Stimulated activated CD4-positive, alpha-beta T cell treated with anti-CD3 and anti-CD28 coated beads, Interleukin-12 subunit alpha, Interleukin-12 subunit beta, amount 100 ng/mL, for 4 hours (primary cell): ENCODE results near the gene RUVBL2.
"Not testable (repeated sequence)": the region's sequence is repeated elsewhere in the genome, so short reads cannot be mapped to it uniquely, and the experiment has no call there.

Experiments
- DNase-seq: peaks from one replicate; pipeline ENCODE4 v3.0.0-alpha.2; 2020

RUVBL2 gene

DNA sequence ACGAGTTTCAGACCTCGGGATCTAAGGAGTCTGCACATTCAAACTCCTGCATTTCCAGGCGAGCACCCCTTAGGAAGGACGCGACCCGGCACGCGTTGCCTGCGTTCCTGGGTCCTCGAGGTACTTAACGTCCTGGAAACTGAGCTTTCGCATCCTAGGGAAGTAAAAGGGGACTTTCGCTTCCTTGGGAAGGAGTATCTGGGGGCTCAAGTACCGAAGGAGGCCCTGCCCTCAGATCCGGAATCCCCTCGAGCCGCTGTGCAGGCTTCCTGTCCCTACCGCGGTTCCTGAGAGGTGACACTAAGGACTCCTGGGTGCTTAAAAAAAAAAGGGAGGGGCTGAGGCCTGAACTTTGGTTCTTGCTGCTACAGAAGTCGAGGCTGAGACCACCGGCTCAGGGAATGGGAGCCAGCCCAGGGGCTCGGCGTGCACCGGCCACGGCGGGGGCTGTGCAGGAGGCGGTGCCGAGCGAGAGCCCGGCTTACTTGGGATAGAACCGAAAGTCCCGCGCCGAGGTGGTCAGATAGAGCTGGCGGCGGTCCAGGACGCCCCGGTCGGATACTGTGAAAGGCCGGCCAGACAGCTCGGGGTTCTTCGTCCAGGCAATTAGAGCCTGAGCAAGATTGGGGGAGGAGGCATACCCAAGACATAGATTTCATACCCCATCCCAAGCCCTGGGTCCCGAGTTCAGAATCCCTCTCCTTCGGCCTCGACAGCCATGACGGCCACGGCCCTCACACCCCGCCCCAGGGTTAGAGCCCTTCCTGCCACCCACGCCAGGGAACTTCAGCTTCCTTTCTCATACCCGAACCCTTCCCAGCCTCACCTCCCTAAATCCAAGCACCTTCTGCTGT, 24.9 kb downstream of the RUVBL2 start:
- not testable (repeated sequence) for DNase-seq

DNA sequence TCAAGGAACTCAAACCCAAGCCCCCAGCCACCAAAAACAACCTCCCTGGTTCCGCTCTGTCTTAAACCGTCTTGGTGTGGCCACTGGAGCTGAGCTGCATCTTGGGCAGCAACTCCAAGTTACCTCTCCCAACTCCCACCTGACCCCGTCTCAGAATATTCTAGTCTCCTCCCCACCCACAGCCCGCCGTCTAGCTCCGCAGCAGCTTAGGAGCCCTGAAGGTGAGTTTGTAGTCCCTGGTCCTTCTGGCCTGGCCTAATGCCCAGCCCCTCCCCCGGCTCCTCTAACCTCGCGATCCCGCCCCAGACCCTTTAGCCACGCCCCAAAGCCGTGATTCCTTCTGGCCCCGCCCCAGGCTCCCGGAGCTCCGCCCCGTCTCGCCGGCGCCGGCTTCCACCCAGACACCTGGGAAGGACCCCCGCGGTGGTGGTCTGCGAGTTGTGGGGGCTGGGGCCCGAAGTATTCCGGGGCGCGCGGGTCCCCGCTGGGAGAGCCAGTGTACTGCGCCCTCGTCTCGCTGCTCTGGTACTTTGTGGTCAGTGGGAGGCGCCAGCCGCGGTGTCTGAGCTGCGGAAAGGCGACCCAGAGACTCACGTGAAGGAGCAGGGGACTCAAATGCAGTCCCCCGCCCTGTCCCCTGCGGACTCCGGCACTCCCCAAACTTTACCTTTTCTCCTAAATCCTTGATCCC, 25.7 kb downstream of the RUVBL2 start:
- peak; percentile 64 for DNase-seq

DNA sequence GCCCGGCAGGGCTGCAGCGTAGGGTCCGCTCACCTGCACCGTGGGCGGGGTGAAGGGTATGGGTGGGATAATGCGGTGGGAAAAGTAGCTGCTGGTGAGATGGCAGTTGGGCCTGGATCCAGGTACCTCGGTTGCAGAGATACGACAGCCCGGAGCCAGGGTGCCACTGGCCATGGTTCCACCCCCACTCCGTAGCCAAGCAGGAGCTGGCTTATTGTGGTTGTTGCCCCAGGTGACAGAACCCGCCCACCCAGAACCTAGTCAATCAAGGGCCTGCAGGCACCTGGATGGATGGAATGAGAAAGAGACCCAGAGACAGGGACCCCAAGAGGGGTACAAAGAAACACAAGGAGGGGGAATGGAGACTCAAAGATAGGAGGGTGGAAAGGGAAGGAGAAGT, 26.7 kb downstream of the RUVBL2 start:
- DNase-seq: no peak

DNA sequence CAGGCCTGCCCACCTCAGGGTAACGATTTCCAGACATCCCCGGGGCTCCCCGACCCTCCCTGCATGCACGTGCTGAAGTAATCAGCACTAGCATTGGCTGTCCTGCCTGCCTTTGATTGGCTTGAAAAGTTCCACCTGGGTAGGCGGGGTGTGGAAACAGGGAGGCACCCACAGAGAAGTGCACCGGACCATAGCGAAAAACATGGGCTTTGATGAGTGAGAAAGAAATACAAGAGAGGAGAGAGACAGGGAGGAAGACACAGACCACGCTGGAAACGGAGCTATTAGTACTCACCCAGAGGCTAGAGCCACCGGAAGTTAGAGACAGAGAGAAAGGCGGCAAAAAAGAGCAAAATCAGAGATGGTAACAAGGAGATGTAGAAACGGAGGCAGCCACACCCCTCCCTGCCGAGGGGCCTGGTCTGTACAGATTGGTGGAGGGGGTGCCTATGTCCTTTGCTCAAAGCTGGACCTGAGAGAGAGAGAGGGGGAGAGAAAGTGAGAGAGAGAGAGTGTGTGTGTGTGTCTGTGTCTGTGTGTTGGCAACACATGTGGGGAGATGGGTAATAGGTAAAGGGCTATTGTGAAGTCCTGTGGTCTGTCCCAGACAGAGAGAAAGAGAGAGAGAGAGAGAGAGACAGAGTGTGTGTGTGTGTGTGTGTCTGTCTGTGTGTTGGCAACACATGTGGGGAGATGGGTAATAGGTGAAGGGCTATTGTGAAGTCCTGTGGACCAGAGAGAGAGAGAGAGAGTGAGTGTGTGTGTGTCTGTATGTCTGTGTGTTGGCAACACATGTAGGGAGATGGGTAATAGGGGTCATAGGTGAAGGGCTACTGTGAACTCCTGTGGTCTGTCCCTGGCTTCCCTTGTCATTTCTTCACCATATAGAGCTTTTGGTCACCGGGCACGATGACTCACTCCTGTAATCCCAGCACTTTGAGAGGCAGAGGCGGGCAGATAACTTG, 27.5 kb downstream of the RUVBL2 start:
- no peak for DNase-seq

DNA sequence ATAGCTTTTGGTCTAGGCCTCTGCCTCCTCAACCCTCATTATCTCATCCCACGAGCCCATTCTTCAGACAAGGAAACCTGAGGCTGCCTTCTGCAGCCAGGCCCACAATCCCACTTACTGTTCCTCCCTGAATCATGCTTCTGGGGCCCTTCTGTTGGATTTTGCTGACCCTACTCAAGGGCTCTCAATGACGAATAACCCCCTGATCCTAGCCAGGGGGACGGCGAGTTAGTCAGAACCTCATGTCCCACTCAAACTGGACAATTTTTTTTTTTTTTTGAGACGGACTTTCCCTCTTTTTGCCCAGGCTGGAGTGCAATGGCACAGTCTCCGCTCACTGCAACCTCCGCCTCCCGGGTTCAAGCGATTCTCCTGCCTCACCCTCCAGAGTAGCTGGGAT, 28.4 kb downstream of the RUVBL2 start:
- no peak for DNase-seq

DNA sequence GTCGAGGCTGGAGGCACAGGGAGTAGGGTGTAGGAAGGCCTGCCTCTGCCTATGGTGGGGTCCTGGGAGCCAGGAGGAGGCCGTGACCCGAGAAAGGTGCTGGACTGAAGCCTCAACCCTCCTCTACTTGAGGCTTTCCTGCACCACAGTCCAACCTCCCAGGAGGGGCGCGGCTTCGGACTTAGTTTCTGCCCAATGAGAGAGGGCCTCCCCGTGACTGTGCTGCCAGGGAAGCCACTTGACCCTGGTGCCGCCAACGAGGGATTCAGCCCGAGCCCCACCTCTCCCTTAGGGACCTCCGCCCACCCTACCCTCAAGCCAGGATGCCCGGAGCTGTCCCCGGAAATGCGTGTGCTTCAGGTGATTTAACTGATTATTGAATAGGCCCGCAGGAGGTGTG, 30.5 kb downstream of the RUVBL2 start, which contains the start of gene CGB3:
CGB3 (minus strand) TSS at position 101 of the 400 bp plus-strand sequence. CDS start 362 bp downstream, outside the sequence.
- DNase-seq: not testable (repeated sequence)

DNA sequence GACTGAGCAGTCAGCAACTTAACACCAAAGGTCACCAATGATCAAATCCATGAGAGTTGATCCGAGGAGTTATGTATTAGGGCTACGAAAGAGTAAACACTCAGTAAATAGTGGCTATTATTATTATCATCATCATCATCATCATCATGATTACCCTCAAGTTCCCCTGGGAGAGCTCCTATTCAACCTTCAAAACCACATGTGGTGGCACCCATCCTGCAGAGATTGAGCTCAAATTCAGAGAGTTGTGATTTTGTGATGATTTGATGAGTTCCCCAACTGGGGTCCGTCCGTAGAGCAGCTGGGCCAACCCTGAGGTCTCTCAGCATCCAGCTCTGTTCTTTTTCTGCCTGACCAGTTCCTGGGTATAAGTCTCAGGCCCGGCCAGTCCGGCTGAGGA, 31.4 kb downstream of the RUVBL2 start:
- not testable (repeated sequence) for DNase-seq

DNA sequence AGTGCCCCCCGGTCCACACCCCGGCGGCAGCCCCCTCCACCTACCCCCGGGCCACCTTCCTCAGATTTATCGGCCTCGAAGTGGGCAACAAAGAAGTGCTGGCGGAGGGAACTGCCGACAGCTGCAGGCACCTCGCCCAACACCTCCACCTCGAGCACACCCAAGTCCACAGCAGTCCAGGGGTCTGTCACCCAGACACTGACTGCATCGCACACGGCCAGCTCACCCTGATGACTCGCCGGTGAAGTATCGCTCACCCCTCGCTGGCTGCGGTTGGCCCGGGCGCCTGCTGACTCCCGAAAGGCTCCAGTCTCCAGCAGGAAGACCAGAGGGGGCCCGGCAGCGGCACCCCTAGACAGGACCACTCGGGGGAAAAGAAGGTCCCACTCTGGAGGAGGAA, 31.9 kb downstream of the RUVBL2 start:
- DNase-seq: not testable (repeated sequence)

DNA sequence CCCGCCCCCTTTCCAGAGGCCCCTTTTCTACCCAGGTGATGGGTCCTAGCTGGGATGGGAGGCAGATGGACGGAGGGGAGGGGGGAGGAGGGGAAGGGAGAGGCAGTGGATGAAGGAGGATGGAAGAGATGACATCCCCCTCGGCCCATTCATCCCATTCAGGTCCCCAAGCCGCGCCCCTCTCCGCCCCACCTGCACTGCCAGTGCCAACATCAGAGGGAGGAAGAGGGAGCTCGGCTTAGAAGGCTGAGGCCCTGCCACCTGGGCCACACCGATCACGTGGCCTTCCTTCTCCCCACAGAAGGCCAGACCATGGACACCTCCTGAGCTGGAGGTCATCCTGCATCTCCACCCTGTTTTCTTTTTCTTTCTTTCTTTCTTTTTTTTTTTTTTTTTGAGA, 35.0 kb downstream of the RUVBL2 start:
- not testable (repeated sequence) for DNase-seq

DNA sequence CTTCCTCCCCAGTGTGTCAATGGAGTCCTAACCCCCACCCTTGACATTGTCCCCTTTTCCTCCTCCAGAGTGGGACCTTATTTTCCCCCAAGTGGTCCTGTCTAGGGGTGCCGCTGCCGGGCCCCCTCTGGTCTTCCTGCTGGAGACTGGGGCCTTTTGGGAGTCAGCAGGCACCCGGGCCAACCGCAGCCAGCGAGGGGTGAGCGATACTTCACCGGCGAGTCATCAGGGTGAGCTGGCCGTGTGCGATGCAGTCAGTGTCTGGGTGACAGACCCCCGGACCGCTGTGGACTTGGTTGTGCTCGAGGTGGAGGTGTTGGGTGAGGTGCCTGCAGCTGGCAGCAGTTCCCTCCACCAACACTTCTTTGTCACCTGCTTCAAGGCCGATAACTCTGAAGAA, 36.1 kb downstream of the RUVBL2 start:
- DNase-seq: not testable (repeated sequence)

DNA sequence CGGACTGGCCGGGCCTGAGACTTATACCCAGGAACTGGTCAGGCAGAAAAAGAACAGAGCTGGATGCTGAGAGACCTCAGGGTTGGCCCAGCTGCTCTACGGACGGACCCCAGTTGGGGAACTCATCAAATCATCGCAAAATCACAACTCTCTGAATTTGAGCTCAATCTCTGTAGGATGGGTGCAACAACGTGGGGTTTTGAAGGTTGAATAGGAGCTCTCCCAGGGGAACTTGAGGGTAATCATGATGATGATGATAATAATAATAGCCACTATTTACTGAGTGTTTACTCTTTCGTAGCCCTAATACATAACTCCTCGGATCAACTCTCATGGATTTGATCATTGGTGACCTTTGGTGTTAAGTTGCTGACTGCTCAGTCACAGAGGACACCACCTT, 36.6 kb downstream of the RUVBL2 start:
- not testable (repeated sequence) for DNase-seq

DNA sequence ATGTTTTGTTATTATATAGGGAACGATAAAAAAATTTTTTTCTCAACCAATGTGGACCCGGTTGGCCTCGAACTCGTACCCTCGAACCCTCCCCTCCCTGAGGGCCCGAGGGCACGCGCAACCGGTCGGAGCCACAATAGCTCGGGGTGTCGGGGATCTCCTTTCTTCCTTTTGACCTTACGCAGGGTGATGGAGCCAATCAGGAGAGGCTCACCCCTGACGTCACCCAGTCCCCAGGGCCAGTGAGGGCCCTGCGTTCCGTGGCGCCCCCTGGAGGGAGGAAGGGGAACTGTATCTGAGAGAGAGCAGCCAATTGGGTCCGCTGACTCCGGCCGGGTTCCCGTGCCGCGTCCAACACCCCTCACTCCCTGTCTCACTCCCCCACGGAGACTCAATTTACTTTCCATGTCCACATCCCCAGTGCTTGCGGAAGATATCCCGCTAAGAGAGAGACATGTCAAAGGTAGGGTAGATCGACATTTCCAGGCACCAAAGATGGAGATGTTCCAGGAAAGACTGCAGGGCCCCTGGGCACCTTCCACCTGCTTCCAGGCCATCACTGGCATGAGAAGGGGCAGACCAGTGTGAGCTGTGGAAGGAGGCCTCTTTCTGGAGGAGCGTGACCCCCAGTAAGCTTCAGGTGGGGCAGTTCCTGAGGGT, 38.1 kb downstream of the RUVBL2 start, which contains the start of gene CGB2:
CGB2 (plus strand) TSS at position 249 of the 660 bp plus-strand sequence; CDS start at position 455, 206 bp downstream.
- peak; percentile 47 for DNase-seq

DNA sequence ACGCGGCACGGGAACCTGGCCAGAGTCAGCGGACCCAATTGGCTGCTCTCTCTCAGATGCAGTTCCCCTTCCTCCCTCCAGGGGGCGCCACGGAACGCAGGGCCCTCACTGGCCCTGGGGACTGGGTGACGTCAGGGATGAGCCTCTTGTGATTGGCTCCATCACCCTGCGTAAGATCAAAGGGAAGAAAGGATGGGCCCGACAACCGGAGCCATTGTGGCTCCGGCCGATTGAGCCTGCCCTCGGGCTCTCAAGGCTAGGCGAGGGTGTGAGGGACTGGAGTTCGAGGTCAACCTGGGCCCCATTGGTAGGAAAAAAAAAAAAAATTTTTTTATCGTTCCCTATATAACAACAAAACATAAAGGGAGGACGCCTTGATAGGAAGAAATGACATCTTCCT, 43.1 kb downstream of the RUVBL2 start, which contains the start of gene CGB1:
CGB1 (minus strand) TSS at position 81 of the 400 bp plus-strand sequence. CDS start 184 bp downstream, outside the sequence.
- not testable (repeated sequence) for DNase-seq

DNA sequence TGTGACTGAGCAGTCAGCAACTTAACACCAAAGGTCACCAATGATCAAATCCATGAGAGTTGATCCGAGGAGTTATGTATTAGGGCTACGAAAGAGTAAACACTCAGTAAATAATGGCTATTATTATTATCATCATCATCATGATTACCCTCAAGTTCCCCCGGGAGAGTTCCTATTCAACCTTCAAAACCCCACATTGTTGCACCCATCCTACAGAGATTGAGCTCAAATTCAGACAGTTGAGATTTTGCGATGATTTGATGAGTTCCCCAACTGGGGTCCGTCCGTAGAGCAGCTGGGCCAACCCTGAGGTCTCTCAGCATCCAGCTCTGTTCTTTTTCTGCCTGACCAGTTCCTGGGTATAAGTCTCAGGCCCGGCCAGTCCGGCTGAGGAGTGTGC, 44.4 kb downstream of the RUVBL2 start:
- not testable (repeated sequence) for DNase-seq

DNA sequence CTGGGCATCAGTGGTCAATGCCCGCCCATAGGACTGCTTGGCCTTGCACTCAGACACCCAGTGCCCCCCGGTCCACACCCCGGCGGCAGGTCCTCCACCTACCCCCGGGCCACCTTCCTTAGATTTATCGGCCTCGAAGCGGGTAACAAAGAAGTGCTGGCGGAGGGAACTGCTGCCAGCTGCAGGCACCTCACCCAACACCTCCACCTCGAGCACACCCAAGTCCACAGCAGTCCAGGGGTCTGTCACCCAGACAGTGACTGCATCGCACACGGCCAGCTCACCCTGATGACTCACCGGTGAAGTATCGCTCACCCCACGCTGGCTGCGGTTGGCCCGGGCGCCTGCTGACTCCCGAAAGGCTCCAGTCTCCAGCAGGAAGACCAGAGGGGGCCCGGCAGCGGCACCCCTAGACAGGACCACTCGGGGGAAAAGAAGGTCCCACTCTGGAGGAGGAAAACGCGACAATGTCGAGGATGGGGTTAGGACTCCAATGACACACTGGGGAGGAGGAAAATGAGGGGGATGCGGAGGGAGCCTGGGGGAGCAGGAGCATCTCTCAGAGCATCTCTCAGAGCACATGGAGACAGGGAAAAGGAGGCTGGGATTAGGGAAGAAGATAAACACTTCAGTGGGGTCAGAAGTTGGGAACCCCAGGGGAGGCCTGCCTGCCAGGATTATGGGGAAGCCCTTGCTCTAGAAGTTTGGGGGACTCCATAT, 45.0 kb downstream of the RUVBL2 start:
- not testable (repeated sequence) for DNase-seq

DNA sequence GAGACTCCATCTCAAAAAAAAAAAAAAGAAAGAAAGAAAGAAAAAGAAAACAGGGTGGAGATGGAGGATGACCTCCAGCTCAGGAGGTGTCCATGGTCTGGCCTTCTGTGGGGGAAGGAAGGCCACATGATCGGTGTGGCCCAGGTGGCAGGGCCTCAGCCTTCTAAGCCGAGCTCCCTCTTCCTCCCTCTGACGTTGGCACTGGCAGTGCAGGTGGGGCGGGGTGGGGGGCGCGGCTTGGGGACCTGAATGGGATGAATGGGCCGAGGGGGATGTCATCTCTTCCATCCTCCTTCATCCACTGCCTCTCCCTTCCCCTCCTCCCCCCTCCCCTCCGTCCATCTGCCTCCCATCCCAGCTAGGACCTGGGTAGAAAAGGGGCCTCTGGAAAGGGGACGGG, 46.0 kb downstream of the RUVBL2 start:
- DNase-seq: not testable (repeated sequence)

DNA sequence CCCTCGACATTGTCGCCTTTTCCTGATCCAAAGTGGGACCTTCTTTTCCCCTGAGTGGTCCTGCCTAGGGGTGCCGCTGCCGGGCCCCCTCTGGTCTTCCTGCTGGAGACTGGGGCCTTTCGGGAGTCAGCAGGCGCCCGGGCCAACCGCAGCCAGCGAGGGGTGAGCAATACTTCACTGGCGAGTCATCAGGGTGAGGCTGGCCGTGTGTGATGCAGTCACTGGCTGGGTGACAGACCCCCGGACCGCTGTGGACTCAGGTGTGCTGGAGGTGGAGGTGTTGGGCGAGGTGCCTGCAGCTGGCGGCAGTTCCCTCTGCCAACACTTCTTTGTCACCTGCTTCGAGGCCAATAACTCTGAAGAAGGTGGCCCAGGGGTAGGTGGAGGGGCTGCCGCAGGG, 48.5 kb downstream of the RUVBL2 start:
- no peak for DNase-seq

DNA sequence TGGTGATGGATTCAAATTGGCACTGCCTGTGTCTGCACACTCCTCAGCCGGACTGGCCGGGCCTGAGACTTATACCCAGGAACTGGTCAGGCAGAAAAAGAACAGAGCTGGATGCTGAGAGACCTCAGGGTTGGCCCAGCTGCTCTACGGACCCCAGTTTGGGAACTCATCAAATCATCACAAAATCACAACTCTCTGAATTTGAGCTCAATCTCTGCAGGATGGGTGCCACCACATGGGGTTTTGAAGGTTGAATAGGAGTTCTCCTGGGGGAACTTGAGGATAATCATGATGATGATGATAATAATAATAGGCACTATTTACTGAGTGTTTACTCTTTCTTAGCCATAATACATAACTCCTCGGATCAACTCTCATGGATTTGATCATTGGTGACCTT, 49.0 kb downstream of the RUVBL2 start:
- not testable (repeated sequence) for DNase-seq

DNA sequence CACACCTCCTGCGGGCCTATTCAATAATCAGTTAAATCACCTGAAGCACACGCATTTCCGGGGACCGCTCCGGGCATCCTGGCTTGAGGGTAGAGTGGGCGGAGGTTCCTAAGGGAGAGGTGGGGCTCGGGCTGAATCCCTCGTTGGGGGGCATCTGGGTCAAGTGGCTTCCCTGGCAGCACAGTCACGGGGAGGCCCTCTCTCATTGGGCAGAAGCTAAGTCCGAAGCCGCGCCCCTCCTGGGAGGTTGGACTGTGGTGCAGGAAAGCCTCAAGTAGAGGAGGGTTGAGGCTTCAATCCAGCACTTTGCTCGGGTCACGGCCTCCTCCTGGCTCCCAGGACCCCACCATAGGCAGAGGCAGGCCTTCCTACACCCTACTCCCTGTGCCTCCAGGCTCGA, 49.9 kb downstream of the RUVBL2 start, which contains the start of gene CGB5:
CGB5 (plus strand) TSS at position 301 of the 400 bp plus-strand sequence. CDS start 362 bp downstream, outside the sequence.
- not testable (repeated sequence) for DNase-seq

DNA sequence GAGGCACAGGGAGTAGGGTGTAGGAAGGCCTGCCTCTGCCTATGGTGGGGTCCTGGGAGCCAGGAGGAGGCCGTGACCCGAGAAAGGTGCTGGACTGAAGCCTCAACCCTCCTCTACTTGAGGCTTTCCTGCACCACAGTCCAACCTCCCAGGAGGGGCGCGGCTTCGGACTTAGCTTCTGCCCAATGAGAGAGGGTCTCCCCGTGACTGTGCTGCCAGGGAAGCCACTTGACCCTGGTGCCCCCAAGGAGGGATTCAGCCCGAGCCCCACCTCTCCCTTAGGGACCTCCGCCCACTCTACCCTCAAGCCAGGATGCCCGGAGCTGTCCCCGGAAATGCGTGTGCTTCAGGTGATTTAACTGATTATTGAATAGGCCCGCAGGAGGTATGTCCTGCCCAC, 55.3 kb downstream of the RUVBL2 start, which contains the start of gene CGB8:
CGB8 (minus strand) TSS at position 101 of the 400 bp plus-strand sequence. CDS start 372 bp downstream, outside the sequence.
- not testable (repeated sequence) for DNase-seq

DNA sequence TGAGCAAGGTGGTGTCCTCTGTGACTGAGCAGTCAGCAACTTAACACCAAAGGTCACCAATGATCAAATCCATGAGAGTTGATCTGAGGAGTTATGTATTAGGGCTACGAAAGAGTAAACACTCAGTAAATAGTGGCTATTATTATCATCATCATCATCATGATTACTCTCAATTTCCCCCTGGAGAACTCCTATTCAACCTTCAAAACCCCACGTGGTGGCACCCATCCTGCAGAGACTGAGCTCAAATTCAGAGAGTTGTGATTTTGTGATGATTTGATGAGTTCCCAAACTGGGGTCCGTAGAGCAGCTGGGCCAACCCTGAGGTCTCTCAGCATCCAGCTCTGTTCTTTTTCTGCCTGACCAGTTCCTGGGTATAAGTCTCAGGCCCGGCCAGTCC, 56.1 kb downstream of the RUVBL2 start:
- not testable (repeated sequence) for DNase-seq
